DOHH2 (cell line): Measurements from ENCODE around the gene TPST1.

Experiments used
- H3F3A ChIP-seq: fragments of 200-600 bp; sonication (generic), shearing (Covaris generic); 2 replicates; pipeline ENCODE4 v1.6.0; 2016; ENCODE audit warnings: antibody characterized with exemption, mild to moderate bottlenecking; ENCODE audit not compliant: control insufficient read depth, insufficient read depth
- H3K27ac ChIP-seq: fragments of 200-600 bp; sonication (generic); 2 replicates; pipeline ENCODE4 v1.5.1; 2014; ENCODE audit warnings: low read depth, mild to moderate bottlenecking, low read length, moderate library complexity
- H3K27me3 ChIP-seq: fragments of 200-600 bp; sonication (generic); 2 replicates; pipeline ENCODE4 v1.6.1; 2014; ENCODE audit warnings: mild to moderate bottlenecking, low read length, mixed read lengths; ENCODE audit not compliant: control insufficient read depth
- H3K36me3 ChIP-seq: fragments of 200-600 bp; sonication (generic); 2 replicates; pipeline ENCODE4 v1.6.1; 2014; ENCODE audit warnings: mild to moderate bottlenecking, low read length, moderate library complexity, mixed read lengths; ENCODE audit not compliant: control insufficient read depth
- H3K4me1 ChIP-seq: fragments of 200-600 bp; sonication (generic); 2 replicates; pipeline ENCODE4 v1.6.1; 2014; ENCODE audit warnings: mild to moderate bottlenecking, low read length, mixed read lengths; ENCODE audit not compliant: control insufficient read depth
- H3K4me2 ChIP-seq: fragments of 200-600 bp; sonication (generic); 2 replicates; pipeline ENCODE4 v1.6.0; 2014; ENCODE audit warnings: mild to moderate bottlenecking, low read length, moderate library complexity
- H3K4me3 ChIP-seq: fragments of 200-600 bp; sonication (generic); 2 replicates; pipeline ENCODE4 v1.5.1; 2014; ENCODE audit warnings: mild to moderate bottlenecking, low read length, mixed read lengths
- H3K79me2 ChIP-seq: fragments of 200-600 bp; sonication (generic); 2 replicates; pipeline ENCODE4 v1.6.1; 2014; ENCODE audit warnings: mild to moderate bottlenecking, low read length, mixed read lengths; ENCODE audit not compliant: control insufficient read depth
- H3K9me2 ChIP-seq: fragments of 200-600 bp; sonication (generic); replicated peaks from 2 replicates; pipeline ENCODE4 v1.6.1; 2014; ENCODE audit warnings: mild to moderate bottlenecking, low read length, mixed read lengths; ENCODE audit not compliant: control insufficient read depth
- H3K9me3 ChIP-seq: fragments of 200-600 bp; sonication (generic); 2 replicates; pipeline ENCODE4 v1.6.1; 2014; ENCODE audit warnings: antibody characterized with exemption, low read length, mixed read lengths; ENCODE audit not compliant: control insufficient read depth, insufficient read depth
- H4K20me1 ChIP-seq: fragments of 200-600 bp; sonication (generic); 2 replicates; pipeline ENCODE4 v1.6.0; 2014; ENCODE audit warnings: low read depth, mild to moderate bottlenecking, antibody characterized with exemption, low read length, moderate library complexity; ENCODE audit not compliant: control insufficient read depth, insufficient read depth
- CTCF ChIP-seq: fragments of 200-600 bp; sonication (generic); IDR thresholded peaks from one replicate; pipeline ENCODE4 v1.5.1; 2014; ENCODE audit warnings: antibody characterized with exemption, mild to moderate bottlenecking, low read depth, low read length; ENCODE audit not compliant: poor library complexity, severe bottlenecking
- EZH2phosphoT487 ChIP-seq: fragments of 200-600 bp; sonication (generic); IDR thresholded peaks from 2 replicates; pipeline ENCODE4 v1.6.1; 2017; ENCODE audit warnings: borderline replicate concordance, mild to moderate bottlenecking, antibody characterized with exemption, low read length, moderate library complexity, mixed read lengths

The TPST1 gene

GRCh38 chr7:66163186-66163610 lies 41.9 kb upstream of the TPST1 start:
- Histone ChIP-seq H3K9me2 (no peaks in the 10 kb centered on the region), H3F3A (peaks cover 2% of the 10 kb centered on the region; the same call in 1 of the 2 replicates), H4K20me1 (0 out of 2 replicates have a peak, but pooled peaks cover 4% of the 10 kb centered on the region), H3K79me2 (no peaks in the 10 kb centered on the region), H3K4me2 (no peak overlapping the region), H3K4me3 (no peak overlapping the region), H3K27me3 (no peaks in the 10 kb centered on the region), H3K9me3 (no peaks in the 10 kb centered on the region), H3K27ac (no peak overlapping the region), H3K4me1 (no peaks in the 10 kb centered on the region), H3K36me3 (peaks cover 4% of the 10 kb centered on the region)
- TF ChIP-seq EZH2phosphoT487 (no peak), CTCF (no peak)

GRCh38 chr7:66164356-66164755 lies 40.8 kb upstream of the TPST1 start:
- TF ChIP-seq EZH2phosphoT487 (no peak), CTCF (no peak)
- Histone ChIP-seq H3K4me1 (no peaks in the 10 kb centered on the region), H3K27me3 (no peaks in the 10 kb centered on the region), H3K4me3 (no peak overlapping the region), H3K9me2 (no peaks in the 10 kb centered on the region), H4K20me1 (0 out of 2 replicates have a peak, but pooled peaks cover 4% of the 10 kb centered on the region), H3K4me2 (no peak overlapping the region), H3K27ac (no peak overlapping the region), H3F3A (peaks cover 1% of the 10 kb centered on the region; the same call in 1 of the 2 replicates), H3K36me3 (no peaks in the 10 kb centered on the region), H3K9me3 (no peaks in the 10 kb centered on the region), H3K79me2 (no peaks in the 10 kb centered on the region)

GRCh38 chr7:66167773-66168387 lies 37.3 kb upstream of the TPST1 start:
- TF ChIP-seq EZH2phosphoT487: no peak
- no peak for TF ChIP-seq CTCF
- H3K4me2 ChIP-seq: no peak overlapping the region
- H3K27me3 ChIP-seq: no peaks in the 10 kb centered on the region
- H3K9me3 ChIP-seq: no peaks in the 10 kb centered on the region
- H3K27ac ChIP-seq: no peak overlapping the region
- H3K4me1 ChIP-seq: no peaks in the 10 kb centered on the region
- H4K20me1 ChIP-seq: no peaks in the 10 kb centered on the region
- no peak overlapping the region for H3K4me3 ChIP-seq
- H3K79me2 ChIP-seq: no peaks in the 10 kb centered on the region
- no peaks in the 10 kb centered on the region for H3K36me3 ChIP-seq
- no peaks in the 10 kb centered on the region for H3F3A ChIP-seq
- no peaks in the 10 kb centered on the region for H3K9me2 ChIP-seq
